ENCODE measurements around the gene MOGAT3.
A peak's percentile ranks its signal among the peaks of the same experiment; 100 is the strongest.

The MOGAT3 gene, protein sequence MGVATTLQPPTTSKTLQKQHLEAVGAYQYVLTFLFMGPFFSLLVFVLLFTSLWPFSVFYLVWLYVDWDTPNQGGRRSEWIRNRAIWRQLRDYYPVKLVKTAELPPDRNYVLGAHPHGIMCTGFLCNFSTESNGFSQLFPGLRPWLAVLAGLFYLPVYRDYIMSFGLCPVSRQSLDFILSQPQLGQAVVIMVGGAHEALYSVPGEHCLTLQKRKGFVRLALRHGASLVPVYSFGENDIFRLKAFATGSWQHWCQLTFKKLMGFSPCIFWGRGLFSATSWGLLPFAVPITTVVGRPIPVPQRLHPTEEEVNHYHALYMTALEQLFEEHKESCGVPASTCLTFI

DNA sequence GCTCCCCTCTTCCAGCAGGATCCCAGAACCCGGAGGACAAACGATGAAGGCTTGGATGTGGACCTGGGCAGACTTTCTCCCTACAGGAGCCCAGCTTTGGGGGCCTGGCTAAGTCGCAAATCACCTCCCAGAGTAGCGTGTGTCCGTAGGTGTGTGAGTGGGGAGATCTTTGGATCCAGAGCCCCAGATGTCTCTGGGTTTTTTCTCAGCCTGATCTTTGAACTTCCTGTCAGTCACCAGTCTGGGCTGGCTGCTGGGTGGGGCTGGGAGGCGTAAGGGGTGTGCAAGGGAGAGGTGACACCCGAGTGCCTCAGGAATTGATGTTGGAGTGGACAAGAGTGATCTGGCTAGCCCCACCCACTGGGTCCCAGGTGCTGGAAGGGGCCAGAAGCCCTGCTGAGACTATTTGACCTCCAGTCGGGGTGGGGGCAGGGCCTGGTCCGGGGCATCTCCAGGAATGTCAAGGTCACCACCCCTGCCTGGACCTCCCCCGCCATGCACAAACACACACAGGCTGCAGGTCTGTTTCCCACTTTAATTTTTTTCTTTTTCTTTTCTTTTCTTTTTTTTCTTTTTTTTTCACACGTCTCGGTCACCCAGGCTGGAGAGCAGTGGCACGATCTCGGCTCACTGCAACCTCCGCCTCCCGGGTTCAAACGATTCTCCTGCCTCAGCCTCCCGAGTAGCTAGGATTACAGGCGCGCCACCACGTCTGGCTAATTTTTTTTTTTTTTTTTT lies at the start of gene MOGAT3:
Gene MOGAT3, minus strand, starts transcription at position 175 of the 738 bp plus-strand sequence. CDS start 182 bp downstream, outside the sequence.
- no peak for DNase-seq (ENCODE audit: low spot score)

DNA sequence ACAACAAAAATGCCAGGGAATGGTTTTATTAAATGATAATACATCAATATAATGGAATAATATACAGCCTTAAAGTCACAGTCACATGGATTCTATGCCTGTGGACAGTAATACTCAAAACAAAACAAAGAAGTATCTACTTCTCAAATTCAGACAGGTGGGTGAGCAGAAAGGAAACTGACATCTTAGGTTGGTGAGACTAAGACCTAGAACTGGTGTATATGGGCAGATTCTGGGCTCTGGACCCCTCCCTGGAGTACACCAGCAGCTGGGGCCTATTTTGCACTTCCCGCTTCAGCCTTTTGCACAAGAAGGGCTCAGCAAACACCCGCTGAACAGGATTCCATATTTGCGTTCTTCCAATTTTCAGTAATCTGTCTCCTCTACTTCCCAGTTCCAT lies 49.5 kb upstream of the MOGAT3 start:
- no peak for DNase-seq (ENCODE audit: low spot score)

DNA sequence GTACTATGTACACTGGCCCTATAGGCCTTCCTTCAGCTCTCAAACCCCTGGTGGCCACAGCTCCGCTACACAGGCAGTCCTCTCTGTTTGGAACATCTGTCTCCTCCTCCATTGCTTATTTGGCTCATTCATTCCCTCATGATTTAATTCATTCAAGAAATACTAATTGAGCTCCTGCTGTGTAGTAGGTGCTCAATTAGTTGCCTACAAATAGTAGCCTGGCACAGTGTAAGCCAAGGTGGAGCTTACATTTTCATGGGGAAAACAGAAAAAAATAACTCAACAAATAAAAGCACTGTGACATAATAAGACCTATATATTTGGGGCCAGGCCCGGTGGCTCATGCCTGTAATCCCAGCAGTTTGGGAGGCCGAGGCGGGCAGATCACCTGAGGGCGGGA lies 47.4 kb upstream of the MOGAT3 start:
- DNase-seq (ENCODE audit: low spot score): no peak

DNA sequence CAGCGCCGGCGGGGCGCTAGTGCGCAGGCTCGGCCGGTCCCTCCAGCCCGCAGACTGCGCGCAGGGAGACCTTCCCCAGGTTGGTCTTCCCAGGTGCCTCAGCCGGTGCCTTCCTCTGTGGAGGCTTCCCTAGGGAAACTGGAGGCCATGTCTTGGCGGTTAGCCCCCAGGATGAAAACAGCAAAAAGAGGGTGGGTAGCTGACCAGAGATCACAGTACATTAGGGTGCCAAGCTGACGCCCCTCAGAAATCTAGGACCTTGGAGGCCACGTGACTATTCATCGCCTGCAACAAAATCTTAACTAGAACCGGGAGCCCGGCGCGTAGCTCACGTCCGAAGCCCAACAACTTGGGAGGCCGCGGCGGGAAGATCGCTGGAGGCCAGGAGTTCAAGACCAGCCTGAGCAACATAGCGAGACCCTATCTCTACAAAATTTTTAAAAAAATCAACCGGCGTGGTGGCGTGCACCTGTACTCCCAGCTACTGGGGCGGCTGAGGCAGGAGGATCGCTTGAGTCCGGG lies 44.4 kb upstream of the MOGAT3 start:
- DNase-seq (ENCODE audit: low spot score): no peak

DNA sequence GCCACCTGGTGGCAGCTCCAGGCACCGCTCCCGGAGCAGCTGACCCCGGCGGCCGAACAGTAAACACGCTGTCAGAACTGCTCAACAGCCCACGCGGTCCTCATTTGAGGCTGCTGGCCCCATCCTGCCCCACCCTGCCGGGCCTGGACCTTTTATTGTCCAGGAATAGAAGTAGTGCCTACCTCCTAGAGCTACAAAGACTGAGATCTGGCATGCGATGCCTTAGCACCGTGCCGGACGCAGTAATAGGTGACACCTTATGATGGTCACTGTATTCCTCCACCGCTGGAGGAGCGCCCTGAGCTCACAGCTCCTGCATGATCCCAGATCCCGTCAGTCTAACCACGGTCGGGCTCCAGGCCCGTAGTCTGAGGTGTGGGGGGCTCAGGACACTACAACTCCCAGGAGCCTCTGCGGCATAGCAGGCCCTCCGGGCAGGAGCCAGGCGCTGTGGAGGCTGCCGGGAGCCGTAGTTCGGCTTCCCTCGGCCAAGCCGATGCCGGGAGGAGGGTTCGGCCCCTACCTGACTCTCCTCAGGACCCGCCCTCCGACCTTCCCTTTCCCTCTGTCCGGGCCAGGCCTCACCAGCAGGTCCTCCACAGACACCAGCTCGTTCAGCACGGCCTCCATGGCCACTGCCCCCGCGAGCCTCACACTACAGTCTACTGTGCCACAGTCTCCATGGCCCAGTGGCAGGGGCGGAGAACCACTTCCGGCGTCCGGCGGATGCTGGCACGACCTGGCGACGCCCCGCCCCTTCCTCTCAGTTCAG lies 43.7 kb upstream of the MOGAT3 start, which contains the start of gene FIS1:
Gene FIS1, minus strand, starts transcription at position 707 of the 772 bp plus-strand sequence. Its CDS starts 77 bp downstream, at position 630.
- peak; percentile 96 for DNase-seq (ENCODE audit: low spot score)

DNA sequence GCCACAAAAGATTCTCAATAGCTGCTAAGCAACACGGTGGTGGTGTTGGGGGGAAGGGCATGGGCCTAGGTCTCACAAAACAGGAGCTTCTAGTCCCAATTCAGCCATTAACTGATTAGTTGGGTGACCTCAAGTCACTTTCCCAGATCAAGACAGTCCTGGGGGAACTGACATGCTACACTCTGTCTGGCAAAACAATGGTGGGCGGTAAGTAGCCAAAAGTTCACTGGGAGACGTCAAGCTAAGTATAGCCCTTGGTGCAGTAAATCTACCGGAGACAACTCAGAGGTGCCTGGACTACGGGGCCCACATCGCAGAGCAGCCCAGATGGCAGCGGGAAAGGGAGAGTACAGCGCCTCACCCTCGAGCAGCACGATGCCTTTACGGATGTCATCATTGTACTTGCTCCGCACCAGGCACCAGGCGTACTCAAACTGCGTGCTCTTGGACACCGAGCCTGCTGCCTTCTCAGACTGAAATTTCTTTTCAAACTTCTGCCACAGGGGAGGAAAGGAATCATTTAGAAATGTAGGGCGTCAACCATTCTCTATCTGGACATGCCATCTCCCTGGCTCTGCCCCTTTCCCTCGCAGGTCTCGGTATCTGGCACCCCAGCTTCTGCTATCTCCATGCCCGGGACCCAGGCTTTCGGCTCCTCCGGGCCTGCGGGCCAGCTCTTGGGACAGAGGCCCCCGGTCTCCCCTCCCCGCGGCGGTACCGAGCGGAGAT lies 43.0 kb upstream of the MOGAT3 start:
- peak; percentile 44 for DNase-seq (ENCODE audit: low spot score)

DNA sequence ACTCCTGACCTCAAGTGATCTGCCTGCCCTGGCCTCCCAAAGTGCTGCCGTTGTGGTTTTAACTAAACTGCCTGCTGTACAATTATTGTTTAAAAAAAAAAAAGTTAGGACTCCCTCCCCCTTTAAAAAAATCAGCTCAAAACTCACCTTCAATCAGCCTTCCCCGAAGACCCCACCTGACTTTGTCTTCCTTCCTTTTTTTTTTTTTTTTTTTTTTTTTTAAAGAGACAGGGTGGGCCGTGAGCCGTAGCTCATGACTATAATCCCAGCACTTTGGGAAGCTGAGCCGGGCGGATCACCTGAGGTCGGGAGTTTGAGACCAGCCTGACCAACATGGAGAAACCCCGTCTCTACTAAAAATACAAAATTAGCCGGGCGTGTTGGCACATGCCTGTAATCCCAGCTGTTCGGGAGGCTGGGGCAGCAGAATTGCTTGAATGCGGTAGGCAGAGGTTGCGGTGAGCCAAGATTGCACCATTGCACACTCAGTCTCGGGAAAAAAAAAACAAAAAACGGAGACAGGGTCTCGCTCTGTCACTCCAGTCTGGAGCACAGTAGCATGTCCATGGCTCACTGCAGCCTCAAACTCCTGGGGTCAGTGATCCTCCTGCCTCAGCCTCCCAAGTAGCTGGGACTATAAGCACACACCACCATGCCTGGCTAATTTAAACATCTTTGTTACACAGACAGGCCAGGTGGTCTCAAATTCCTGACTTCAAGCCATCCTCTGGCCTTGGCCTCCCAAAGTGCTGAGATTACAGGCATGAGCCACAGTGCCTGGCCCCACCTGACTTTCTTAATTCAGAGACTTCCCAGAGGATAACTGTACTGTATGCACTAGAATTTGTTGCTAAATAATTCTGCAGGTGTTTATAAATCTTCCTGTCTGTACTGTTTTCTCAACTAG lies 40.9 kb upstream of the MOGAT3 start:
- no peak for DNase-seq (ENCODE audit: low spot score)

DNA sequence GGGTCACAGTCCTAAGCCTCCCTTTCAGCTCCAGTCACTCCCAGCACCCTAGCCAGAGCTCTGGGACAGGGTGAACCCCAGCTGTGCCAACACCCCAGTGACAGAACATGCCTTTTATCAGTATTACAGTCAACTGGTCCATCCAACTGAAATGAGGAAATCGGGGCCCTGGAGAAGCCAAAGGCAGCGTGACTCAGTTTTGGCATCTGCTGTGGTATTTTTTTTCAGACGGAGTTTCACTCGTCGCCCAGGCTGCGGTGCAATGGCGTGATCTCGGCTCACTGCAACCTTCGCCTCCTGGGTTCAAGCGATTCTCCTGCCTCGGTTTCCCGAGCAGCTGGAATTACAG lies 40.2 kb upstream of the MOGAT3 start:
- DNase-seq (ENCODE audit: low spot score): no peak

DNA sequence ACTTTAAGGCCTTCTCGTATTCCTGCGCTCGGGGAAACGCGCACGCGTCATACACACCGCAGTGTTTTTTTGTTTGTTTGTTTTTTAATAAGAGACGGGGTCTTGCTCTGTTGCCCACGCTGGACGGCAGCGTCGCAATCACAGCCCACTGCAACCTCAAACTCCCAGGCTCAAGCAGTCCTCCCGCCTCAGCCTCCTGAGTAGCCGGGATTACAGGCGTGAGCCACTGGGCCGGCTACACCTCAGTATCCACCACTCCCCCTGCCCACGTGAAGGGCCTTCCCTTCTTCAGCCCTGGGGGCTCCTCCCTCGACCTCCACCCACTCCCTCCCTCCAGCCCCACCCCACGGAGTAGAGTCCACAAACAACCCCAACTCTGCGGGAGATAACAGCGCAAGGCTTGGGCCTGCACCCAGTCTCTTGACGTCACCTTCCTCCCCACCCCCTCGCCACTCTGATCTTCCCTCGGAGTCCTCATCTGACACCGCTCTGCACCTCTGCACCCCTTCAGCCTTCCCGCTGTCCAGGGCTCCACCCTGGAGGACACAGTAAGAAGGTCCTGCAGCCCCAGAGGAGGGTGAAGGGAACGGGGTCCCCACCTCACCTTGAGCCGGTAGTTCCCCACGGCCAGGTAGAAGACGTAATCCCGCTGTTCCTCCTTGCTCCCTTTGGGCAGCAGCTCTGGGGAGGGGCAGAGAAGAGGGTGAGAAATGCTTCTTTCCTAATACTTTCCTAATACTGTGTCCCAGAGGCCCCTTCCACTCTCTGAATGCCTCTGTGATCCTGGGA lies 39.6 kb upstream of the MOGAT3 start:
- DNase-seq (ENCODE audit: low spot score): no peak

DNA sequence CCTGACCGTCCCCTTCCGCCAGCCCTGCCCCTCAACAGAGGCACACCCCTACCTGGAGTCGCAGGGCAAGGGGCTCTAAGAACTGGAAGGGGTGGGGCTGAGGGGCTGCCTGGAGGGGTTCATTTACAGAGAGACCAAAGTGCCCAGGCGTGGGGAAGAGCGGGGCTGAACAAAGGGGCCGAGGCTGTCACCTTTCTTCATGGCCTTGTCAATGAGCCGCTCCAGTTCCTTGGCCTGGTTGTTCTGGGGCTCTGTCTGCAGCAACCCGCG lies 39.0 kb upstream of the MOGAT3 start:
- no peak for DNase-seq (ENCODE audit: low spot score)

DNA sequence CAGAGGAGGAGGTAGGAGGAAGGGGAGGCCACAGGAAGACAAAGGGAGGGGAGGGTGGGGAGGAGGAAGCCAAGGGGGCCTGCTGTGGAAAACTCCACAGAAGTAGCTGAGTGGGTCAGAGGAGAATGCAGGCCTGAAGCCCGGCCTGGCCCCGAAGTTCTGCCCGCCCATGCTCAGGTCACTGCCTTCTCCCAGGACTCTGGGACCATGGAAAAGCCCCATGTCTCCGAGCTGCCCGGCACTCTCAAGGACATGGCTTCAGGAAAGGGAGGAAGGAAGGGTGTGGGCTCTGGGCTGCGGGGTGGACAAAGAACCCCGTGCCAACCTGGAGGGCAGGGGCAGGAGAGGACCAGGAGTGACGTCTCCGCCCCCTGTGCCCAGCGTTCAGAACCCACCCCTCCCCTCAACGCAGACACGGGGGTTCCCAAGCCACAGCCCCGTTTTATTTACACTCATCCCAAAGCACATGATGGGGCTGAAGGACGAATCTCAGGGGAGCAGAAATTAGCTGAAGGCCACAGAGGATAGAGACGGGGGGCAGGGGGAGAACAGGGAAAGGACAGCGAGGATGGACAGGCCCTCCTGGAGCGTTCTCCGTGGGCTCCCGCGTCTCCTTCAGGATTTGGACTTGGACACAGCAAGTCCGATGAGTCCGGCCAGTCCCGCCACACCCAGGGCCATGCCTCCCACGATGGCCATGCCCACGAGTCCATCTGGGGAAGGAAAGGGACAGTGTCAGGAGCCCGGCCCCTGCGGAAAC lies 38.5 kb upstream of the MOGAT3 start:
- no peak for DNase-seq (ENCODE audit: low spot score)

DNA sequence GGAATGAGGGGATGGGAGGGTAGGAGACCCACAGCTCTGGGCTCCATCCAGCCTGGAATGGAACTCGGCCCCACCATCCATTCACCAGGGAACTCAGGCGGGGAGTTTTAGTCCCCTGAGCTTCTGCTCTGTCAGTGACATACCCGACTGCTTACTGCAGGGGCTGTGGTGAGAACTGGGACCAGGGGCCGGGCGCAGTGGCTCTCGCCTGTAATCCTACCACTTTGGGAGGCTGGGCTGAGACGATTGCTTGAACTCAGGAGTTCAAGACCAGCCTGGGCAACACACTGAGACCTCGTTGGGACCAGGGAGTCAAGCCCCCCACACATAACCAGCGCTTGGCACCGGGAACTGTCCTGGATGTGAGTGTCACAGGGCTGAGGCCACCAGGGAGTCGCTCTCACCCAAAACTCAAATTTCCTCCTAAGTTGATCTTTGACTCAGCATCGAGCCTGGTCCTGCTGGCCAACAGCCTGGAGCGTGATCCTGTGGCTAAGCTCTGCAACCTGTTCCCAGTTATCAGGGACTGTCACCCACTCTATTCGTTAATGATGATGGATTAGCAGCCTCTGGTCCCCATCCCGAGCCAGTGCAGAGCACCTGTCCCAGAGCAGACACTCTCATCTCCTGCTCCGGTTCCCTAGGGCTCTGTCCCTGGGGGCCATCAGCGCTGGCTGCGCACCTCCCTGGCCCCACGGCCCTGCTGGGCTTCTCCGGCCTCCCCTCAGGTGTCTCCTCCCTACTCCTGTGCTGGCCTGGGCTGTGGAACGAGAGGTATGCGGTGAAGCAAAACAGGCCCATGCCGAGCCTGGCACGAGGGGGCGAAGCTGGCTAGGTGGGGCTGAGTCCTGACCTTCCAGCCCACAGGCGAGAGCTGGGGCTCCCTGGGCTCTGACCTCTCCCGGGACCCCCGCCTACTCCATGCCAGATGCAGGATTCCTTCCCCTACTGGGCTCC lies 37.7 kb upstream of the MOGAT3 start:
- DNase-seq (ENCODE audit: low spot score): no peak

DNA sequence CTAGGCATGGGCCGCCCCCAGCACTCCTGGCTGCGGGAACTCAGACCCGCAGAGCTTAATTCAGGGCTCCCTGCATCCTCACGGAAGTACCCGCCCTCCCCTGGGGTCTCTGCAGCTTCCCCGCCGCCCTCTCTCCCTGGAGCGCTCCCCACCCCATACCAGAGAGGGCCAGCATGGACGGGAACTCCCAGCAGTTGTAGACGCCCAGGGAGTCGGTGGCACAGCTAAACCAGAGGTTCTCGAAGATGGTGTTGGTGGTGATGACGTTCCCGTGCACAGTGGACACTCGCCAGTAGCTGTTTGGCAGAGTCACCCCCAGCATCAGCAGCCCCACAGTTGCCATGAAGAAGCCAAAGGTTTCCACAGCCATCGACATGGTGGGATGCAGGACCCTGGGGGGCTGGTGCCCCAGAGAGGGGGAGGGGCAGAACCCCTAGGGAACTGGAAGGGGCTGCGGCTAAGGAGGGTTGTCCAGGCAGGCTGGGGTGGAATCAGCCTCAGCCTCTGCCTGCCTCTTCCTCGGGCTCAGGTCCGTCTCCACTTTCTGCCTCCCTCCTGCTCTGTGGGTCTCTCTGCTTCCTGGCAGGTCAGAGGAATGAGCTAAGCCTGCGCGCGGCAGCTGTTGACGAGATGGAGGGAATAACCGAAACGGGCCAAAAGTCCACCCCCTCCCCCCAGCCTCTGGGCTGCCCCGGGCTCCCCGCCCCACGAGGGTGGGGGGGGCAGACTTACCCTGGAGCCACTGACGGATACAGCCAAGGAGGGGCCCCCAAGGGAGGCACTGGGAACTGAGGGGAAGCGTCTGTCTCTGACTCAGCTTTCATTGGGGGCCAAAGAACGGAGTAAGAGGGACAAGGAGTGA lies 36.6 kb upstream of the MOGAT3 start, which contains the start of gene CLDN15:
Gene CLDN15, minus strand, starts transcription at position 597 of the 862 bp plus-strand sequence. Its CDS starts 221 bp downstream, at position 376.
- DNase-seq (ENCODE audit: low spot score): peak; percentile 78

DNA sequence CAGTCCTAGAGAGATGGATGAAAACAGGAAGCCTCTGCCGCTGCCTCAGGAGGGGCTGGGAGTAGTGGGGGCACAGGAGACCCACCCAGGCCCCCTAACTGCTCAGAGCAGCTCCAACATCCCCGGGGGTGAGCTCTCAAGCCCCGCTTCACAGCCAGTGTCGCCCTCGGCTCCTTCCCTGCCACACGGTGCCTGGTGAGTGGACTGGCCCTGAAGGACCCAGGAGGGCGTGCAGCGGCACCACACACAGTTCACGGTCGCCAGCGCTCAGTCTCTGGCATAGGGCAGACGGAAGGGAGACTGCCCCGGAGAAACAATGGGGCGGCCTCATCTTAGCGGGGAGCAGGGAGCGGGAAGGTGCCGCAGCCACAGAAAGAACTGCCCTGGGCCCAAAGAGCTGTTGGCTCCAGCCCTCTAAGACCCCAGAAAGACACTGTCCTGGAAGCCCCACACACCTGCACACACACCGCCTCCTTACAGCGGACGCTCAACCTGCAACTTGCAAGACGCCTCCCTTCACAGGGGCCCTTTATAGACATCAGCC lies 35.5 kb upstream of the MOGAT3 start:
- DNase-seq (ENCODE audit: low spot score): no peak

DNA sequence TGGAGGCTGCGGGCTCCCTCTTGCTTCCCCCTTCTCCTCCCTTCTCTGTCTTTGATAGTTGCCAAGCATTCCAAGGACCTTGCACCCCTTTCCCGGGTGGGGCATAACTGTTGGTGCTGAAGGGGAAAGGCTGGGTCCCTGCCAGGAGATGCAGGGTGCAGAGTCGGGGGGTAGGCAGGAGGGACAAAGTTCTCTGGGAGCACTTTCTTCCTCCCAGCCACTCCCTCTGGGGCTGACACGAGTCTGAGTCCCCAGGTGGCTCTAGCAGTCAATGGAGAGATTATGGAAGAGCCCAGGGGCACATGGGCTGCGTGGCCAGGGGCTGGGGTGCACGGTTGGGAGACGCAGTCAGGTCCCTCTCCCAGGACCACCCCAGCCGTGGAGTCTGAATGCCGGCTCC lies 34.7 kb upstream of the MOGAT3 start:
- DNase-seq (ENCODE audit: low spot score): no peak

DNA sequence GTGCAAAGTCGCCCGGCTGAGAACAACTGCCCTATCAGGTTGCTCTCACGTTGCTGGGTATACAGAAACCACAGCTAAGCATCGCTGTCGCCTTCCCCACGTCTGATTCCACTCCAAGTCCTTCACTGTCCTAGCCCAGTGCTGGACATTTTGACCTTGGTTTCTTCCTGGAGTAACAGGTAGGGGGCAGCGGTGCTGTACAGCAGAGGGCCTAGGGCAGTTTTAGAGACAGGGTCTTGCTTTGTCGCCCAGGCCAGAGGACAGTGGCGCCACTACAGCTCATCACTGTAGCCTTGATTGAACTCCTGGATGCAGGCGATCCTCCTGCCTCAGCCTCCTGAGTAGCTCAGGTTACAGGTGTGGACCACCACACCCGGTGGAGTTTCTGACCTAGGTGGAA lies 34.2 kb upstream of the MOGAT3 start:
- no peak for DNase-seq (ENCODE audit: low spot score)

DNA sequence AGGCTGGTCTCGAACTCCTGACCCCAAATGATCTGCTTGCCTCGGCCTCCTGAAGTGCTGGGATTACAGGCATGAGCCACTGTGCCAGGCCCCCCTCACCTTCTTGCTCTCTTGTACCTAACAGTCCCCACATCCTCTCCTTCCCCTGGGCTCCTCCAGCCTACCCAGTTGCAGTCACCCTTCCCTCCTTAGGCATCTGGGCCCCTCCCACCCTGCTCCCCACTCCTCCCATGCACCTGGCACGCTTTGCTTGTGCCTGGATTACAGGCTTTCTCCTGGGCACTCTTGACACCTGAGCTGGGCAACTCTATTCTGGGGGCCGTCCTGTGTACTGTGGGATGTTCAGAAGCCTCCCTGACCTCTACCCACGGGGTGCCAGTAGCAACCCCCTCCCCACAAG lies 33.8 kb upstream of the MOGAT3 start:
- no peak for DNase-seq (ENCODE audit: low spot score)

All from GM03348 (cell line).